Peyer's patch (tissue), 4 donors: ENCODE results near the gene ZDHHC8. TPM values are rescaled to one million over a fixed set of nuclear protein-coding genes. Genes with fewer than 3 reads are reported as not detected.

Experiments used
- DNase-seq, 3 donors: peaks; one replicate each; pipeline ENCODE4 v3.0.0-alpha.2; 2017 to 2019
- H3K27ac ChIP-seq, 4 donors: fragments of 200-600 bp; sonication (generic); one replicate each; pipeline ENCODE4 v1.5.1; 2016 to 2019
- H3K27me3 ChIP-seq, 2 donors: fragments of 200-600 bp; sonication (generic); one replicate each; pipeline ENCODE4 v1.5.1; 2019
- H3K36me3 ChIP-seq, 3 donors: fragments of 200-600 bp; sonication (generic); one replicate each; pipeline ENCODE4 v1.5.1; 2016 to 2019
- H3K4me1 ChIP-seq, 4 donors: fragments of 200-600 bp; sonication (generic); one replicate each; pipeline ENCODE4 v1.5.1; 2016 to 2019
- H3K4me3 ChIP-seq, 4 donors: fragments of 200-600 bp; sonication (generic); 1 replicate in 3 of 4; 2 replicates in 1 of 4; pipeline ENCODE4 v1.5.1; 2016 to 2019; ENCODE audit warnings: mild to moderate bottlenecking in 1 of 4
- H3K9me3 ChIP-seq, 4 donors: fragments of 200-600 bp; sonication (generic); one replicate each; pipeline ENCODE4 v1.5.1; 2016 to 2019; ENCODE audit warnings: mild to moderate bottlenecking in 1 of 4
- POLR2A ChIP-seq, 2 donors: fragments of 450-650 bp; IDR thresholded peaks; one replicate each; pipeline ENCODE4 v1.5.1; 2017; ENCODE audit warnings: antibody characterized with exemption in 2 of 2, mild to moderate bottlenecking in 2 of 2, moderate library complexity in 2 of 2
- total RNA-seq, 4 donors: library from RNA; depleted of rRNA; stranded (reverse); fragments of >200 nt; gene quantifications; one replicate each; pipeline ENCODE4 v1.1.0, GENCODE V29; 2016
- TF ChIP-seq, protein P1 (sequence below), 6 experiments: fragments of 450-650 bp in 4 of 6; fragments of 200-600 bp in 2 of 6; sonication (generic) in 1 of 6; IDR thresholded peaks; one replicate each; pipeline ENCODE4 v1.5.1; 2017 to 2019; ENCODE audit warnings: antibody characterized with exemption in 6 of 6, mild to moderate bottlenecking in 3 of 6, moderate library complexity in 1 of 6

ZDHHC8 gene
- total RNA-seq, 4 donors from 2014 or later, result 4.1 to 37.0 (median 22.6) TPM

DNA sequence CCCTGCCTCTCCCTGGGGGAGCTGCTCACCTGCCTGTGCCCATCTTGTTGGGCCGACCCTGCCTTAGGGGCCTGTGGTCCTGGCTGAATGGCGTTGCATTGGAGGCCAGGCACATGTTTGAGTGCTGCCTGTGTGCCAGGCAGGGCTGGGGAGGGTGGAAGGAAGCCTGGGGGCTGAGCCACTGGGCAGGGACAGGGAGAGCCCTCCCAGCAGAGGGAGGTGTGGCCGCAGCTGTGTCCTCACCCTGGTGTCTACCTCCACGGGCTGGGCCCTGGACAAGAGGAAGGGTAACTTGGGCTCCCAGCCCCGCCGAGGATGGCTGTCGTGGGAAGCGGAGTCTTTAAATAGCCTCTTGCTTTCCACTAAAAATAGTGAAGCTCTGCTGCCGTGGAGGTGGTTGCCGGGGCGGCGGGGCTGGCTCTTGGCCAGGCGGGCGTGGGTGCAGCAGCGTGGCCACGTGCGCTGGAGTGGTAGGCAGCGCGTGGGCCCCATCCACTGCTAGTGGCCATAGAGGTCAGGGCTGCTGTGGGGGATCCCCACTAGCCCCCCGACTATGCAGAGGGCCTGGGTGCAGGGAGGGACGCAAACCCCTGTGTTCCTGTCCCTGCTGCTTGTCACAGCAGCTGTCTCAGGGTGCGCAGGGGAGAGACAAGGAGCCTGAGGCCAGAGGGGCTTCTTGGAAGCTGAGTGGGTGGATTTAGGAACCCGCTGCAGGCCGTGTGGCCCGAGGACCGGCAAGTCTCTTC lies 6.2 kb downstream of the ZDHHC8 start:
- Histone ChIP-seq H3K27me3 (no peaks in the 10 kb centered on the region), H3K9me3 (no peaks in the 10 kb centered on the region), H3K36me3 (peaks cover 0 to 8% (median 0%) of the 10 kb centered on the region in 3 donors), H3K4me3 (no peak overlapping the region), H3K4me1 (peaks cover 0 to 33% (median 10%) of the 10 kb centered on the region in 4 donors), H3K27ac (no peak overlapping the region)
- TF ChIP-seq, protein P1, sequence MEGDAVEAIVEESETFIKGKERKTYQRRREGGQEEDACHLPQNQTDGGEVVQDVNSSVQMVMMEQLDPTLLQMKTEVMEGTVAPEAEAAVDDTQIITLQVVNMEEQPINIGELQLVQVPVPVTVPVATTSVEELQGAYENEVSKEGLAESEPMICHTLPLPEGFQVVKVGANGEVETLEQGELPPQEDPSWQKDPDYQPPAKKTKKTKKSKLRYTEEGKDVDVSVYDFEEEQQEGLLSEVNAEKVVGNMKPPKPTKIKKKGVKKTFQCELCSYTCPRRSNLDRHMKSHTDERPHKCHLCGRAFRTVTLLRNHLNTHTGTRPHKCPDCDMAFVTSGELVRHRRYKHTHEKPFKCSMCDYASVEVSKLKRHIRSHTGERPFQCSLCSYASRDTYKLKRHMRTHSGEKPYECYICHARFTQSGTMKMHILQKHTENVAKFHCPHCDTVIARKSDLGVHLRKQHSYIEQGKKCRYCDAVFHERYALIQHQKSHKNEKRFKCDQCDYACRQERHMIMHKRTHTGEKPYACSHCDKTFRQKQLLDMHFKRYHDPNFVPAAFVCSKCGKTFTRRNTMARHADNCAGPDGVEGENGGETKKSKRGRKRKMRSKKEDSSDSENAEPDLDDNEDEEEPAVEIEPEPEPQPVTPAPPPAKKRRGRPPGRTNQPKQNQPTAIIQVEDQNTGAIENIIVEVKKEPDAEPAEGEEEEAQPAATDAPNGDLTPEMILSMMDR (IDR thresholded peaks at IDR 0.05), result no peak
- TF ChIP-seq POLR2A (IDR thresholded peaks at IDR 0.05), result no peak
- DNase-seq, result no peak

DNA sequence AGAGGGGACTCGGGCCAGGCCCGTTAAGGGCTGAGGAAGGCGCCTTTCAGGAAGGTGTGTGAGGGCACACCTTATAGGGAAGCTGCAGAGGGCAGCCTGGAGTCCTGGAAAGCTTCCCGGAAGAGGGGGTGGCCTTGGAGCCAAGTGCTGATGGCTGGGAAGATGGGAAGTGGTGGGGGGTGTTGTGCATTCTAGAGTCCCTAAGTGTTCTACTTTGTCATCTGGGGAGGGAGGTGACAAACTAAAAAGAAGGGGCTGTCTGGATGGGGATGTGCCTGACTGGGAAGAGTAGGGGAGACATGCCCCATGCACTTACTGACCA lies 6.8 kb downstream of the ZDHHC8 start:
- no peaks in the 10 kb centered on the region for H3K9me3 ChIP-seq
- H3K36me3 ChIP-seq, result peaks cover 0 to 8% (median 0%) of the 10 kb centered on the region in 3 donors
- TF ChIP-seq POLR2A (IDR thresholded peaks at IDR 0.05), result no peak
- TF ChIP-seq, protein P1 (IDR thresholded peaks at IDR 0.05), result no peak
- H3K4me3 ChIP-seq, result no peak overlapping the region
- H3K27ac ChIP-seq, result no peak overlapping the region
- DNase-seq, result no peak
- H3K27me3 ChIP-seq, result no peaks in the 10 kb centered on the region
- H3K4me1 ChIP-seq, result peaks cover 0 to 28% (median 6%) of the 10 kb centered on the region in 4 donors

DNA sequence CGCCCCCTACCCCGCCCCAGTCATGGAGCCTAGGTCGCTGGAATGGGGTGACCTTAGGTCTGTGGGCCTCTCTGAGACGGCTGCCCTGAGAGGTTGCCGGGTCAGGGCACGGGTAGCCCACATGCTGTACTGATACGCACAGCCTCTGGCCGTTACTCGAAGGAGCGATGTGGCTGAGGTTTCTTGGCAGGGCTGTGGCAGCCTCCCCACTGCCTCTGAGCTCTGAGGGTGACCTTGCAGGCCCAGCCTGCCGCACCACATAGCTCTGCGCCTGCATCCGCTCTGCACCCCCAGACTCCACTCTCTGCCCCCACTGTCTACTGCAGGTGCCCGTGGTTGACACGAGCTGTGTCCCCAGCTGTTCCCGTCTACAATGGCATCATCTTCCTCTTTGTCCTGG lies 7.3 kb downstream of the ZDHHC8 start:
- H3K36me3 ChIP-seq, result peaks cover 0 to 8% (median 0%) of the 10 kb centered on the region in 3 donors
- TF ChIP-seq POLR2A (IDR thresholded peaks at IDR 0.05), result no peak
- TF ChIP-seq, protein P1 (IDR thresholded peaks at IDR 0.05), result no peak
- no peaks in the 10 kb centered on the region for H3K9me3 ChIP-seq
- H3K27ac ChIP-seq, result no peak overlapping the region
- H3K27me3 ChIP-seq, result no peaks in the 10 kb centered on the region
- no peak for DNase-seq
- H3K4me1 ChIP-seq, result peaks cover 0 to 23% (median 3%) of the 10 kb centered on the region in 4 donors
- H3K4me3 ChIP-seq, result no peak overlapping the region

DNA sequence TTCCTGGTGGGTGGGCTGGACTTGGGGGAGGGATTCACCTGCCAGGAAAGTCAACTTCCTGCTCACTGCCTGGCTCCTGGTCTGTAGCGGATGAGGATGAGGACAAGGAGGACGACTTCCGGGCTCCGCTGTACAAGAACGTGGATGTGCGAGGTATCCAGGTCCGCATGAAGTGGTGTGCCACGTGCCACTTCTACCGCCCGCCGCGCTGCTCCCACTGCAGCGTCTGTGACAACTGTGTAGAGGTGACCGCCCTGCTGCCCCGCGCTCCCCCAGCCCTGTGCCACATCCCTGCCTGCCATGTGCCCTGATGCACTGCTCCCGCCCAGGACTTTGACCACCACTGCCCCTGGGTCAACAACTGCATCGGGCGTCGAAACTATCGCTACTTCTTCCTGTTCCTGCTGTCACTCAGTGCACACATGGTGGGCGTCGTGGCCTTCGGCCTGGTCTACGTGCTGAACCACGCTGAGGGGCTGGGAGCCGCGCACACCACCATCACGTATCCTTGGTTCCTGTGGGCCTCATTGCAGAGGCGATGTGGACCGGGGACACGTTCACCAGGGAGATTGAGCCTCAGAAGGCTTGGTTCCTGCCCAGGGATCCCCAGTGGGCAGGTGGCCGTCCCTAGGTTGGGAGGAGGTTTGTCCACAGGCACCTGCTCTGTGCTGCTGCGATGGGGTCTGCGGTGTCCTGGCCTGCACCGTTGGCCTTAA lies 7.9 kb downstream of the ZDHHC8 start:
- peaks cover 0 to 21% (median 2%) of the 10 kb centered on the region in 4 donors for H3K4me1 ChIP-seq
- TF ChIP-seq, protein P1 (IDR thresholded peaks at IDR 0.05), result no peak
- TF ChIP-seq POLR2A (IDR thresholded peaks at IDR 0.05), result no peak
- H3K36me3 ChIP-seq, result peaks cover 0 to 8% (median 0%) of the 10 kb centered on the region in 3 donors
- DNase-seq, result no peak
- no peaks in the 10 kb centered on the region for H3K9me3 ChIP-seq
- H3K4me3 ChIP-seq, result no peak overlapping the region
- H3K27ac ChIP-seq, result no peak overlapping the region
- no peaks in the 10 kb centered on the region for H3K27me3 ChIP-seq

DNA sequence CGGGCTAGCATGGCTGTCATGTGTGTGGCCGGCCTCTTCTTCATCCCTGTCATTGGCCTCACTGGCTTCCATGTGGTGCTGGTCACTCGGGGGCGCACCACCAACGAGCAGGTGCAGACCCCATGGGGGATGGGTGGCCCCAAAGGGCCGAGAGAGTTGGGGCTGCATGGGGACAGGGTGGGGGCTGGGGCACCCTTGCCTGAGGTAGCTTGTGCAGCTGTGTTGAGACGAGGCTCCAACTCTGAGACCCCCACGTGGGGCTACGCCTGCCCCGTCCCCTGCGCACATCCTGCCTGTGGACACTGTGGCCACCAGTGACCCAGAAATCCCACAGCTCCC lies 8.5 kb downstream of the ZDHHC8 start:
- Histone ChIP-seq H3K27me3 (no peaks in the 10 kb centered on the region), H3K4me1 (peaks cover 0 to 18% (median 2%) of the 10 kb centered on the region in 4 donors), H3K9me3 (no peaks in the 10 kb centered on the region), H3K27ac (no peak overlapping the region), H3K4me3 (no peak overlapping the region), H3K36me3 (peaks cover 0 to 8% (median 0%) of the 10 kb centered on the region in 3 donors)
- TF ChIP-seq POLR2A (IDR thresholded peaks at IDR 0.05), result no peak
- TF ChIP-seq, protein P1 (IDR thresholded peaks at IDR 0.05), result no peak
- DNase-seq, result no peak
